ENCODE measurements around the gene THAP12. TPM values are rescaled to one million over a fixed set of nuclear protein-coding genes. Genes with fewer than 3 reads are reported as not detected.

Gene THAP12
- polyA plus RNA-seq, 2 of the 4 experiments (the other 2 are of a cell fraction) = 34.6 to 82.4 TPM

DNA sequence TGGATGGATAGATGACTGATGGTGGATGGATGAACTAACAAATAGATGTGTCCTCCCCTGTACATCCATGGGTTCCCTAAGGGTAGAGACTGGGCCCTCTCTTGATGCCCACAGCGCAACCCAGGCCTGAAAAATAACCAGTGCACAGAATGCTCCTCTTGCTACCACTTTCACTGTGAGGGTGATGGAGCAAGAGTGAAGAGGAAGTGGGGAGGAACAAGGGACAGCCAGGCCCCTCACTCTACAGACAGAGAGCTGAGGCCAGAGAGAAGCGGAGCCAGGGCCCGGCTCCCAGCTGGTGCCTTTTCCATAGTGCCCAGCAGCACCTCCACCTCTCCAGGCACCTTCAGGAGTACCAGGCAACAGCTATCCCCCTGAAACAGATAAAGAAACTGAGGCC is 67.7 kb downstream of the THAP12 start:
- no peak for FAIRE-seq

DNA sequence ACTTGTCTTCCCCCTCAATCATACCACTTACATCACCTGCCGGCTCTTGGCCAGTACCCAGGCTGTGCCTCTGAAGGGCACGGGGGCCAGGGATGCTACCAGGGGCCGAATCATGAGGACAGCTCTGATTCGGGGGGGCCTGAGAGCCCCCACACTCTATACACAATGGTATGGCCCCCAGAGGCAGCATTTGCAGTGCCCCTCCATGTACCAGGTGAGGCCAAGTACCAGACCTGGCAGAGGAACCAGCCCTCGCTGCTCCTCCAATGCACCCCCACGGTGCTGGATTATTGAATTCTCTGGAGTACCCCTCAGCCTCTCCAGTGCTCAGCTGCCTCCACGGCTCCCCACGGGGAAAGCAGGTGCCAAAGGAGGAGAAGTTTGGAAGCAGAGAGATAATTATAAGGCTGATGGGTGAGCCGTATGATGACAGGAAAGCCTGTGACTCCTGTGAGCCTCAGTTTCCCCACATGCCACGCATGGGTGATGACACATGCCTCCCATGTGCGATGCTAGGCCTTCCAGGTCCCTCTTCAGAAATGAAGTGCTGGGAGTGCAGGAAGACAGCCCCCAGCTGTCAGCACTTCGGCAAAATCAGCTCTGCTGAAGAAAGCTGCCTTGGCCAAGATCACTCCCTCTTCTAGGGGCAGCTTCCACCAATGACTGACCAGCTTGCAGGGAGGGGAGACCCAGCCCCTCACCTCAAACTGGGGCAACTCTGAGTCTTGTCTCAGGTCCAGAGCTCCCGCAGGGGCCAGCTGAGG is 69.9 kb downstream of the THAP12 start:
- Histone ChIP-seq H3K4me1 (no peaks in the 10 kb centered on the region), H3K27ac (no peak overlapping the region), H3K4me2 (no peak overlapping the region), H3K4me3 (no peak overlapping the region), H3K9me3 (no peaks in the 10 kb centered on the region)
- 41% methylated on average over 12 of the region's 13 CpGs for WGBS (ENCODE audit: missing lambda C conversion rate)
- ATAC-seq = no peak
- POLR2A ChIA-PET = no interaction called here
- no peak for DNase-seq (ENCODE audit: low read depth in 1 of 2, low spot score in 1 of 2)
- TF ChIP-seq KDM5A (IDR thresholded peaks at IDR 0.05) = no peak
- no peak for TF ChIP-seq RCOR1 (IDR thresholded peaks at IDR 0.05; ENCODE audit: low read depth, low read length)
- TF ChIP-seq, protein P1, sequence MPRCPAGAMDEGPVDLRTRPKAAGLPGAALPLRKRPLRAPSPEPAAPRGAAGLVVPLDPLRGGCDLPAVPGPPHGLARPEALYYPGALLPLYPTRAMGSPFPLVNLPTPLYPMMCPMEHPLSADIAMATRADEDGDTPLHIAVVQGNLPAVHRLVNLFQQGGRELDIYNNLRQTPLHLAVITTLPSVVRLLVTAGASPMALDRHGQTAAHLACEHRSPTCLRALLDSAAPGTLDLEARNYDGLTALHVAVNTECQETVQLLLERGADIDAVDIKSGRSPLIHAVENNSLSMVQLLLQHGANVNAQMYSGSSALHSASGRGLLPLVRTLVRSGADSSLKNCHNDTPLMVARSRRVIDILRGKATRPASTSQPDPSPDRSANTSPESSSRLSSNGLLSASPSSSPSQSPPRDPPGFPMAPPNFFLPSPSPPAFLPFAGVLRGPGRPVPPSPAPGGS (IDR thresholded peaks at IDR 0.05) = no peak
- no peak for TF ChIP-seq FOXS1 (CRISPR knock-in tag; IDR thresholded peaks at IDR 0.05)
- no peak for TF ChIP-seq EHMT2 (IDR thresholded peaks at IDR 0.05; ENCODE audit: low read depth)
- TF ChIP-seq, protein P2, sequence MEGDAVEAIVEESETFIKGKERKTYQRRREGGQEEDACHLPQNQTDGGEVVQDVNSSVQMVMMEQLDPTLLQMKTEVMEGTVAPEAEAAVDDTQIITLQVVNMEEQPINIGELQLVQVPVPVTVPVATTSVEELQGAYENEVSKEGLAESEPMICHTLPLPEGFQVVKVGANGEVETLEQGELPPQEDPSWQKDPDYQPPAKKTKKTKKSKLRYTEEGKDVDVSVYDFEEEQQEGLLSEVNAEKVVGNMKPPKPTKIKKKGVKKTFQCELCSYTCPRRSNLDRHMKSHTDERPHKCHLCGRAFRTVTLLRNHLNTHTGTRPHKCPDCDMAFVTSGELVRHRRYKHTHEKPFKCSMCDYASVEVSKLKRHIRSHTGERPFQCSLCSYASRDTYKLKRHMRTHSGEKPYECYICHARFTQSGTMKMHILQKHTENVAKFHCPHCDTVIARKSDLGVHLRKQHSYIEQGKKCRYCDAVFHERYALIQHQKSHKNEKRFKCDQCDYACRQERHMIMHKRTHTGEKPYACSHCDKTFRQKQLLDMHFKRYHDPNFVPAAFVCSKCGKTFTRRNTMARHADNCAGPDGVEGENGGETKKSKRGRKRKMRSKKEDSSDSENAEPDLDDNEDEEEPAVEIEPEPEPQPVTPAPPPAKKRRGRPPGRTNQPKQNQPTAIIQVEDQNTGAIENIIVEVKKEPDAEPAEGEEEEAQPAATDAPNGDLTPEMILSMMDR (IDR thresholded peaks at IDR 0.05) = no peak
- TF ChIP-seq ESRRA (IDR thresholded peaks at IDR 0.05; ENCODE audit: borderline replicate concordance, low read length) = no peak
- no peak for TF ChIP-seq CBX2 (IDR thresholded peaks at IDR 0.05; ENCODE audit: borderline replicate concordance, low read depth)
- no peak for TF ChIP-seq TP53 (CRISPR knock-in tag; IDR thresholded peaks at IDR 0.05)
- TF ChIP-seq CHD2 (IDR thresholded peaks at IDR 0.05; ENCODE audit: low read length, partially characterized antibody) = no peak
- TF ChIP-seq, protein P3, sequence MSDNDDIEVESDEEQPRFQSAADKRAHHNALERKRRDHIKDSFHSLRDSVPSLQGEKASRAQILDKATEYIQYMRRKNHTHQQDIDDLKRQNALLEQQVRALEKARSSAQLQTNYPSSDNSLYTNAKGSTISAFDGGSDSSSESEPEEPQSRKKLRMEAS (IDR thresholded peaks at IDR 0.05) = no peak
- CTCF ChIA-PET = interaction anchor here (0.9 to 11.5 kb wide), 5 partner anchors 8 to 444 kb away, joined by 3 to 98 read pairs (median 4); partner anchors contain the start of gene WNT11
- FAIRE-seq = no peak

More for the DNA sequence above, 67.7 kb downstream of the THAP12 start:
- ChIA-PET POLR2A (no interaction called here), CTCF (interaction anchor here (1.0 to 11.5 kb wide), 4 partner anchors 65 to 511 kb away, joined by 3 to 98 read pairs (median 4); partner anchors contain the start of gene WNT11)
- ATAC-seq (no peak), DNase-seq (ENCODE audit: low read depth in 1 of 2, low spot score in 1 of 2) (no peak)
- TF ChIP-seq, protein P4, sequence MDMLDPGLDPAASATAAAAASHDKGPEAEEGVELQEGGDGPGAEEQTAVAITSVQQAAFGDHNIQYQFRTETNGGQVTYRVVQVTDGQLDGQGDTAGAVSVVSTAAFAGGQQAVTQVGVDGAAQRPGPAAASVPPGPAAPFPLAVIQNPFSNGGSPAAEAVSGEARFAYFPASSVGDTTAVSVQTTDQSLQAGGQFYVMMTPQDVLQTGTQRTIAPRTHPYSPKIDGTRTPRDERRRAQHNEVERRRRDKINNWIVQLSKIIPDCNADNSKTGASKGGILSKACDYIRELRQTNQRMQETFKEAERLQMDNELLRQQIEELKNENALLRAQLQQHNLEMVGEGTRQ (IDR thresholded peaks at IDR 0.05) = no peak
- no peak for TF ChIP-seq ZFP36 (IDR thresholded peaks at IDR 0.05; ENCODE audit: borderline replicate concordance, partially characterized antibody)
- TF ChIP-seq KDM5A (IDR thresholded peaks at IDR 0.05) = no peak
- TF ChIP-seq HOXB5 (CRISPR knock-in tag; IDR thresholded peaks at IDR 0.05) = no peak
- TF ChIP-seq, protein P1 (IDR thresholded peaks at IDR 0.05) = no peak
- no peak for TF ChIP-seq FOSB (CRISPR knock-in tag; IDR thresholded peaks at IDR 0.05)
- TF ChIP-seq HOXB13 (CRISPR knock-in tag; IDR thresholded peaks at IDR 0.05; ENCODE audit: low read depth) = no peak
- TF ChIP-seq RARB (CRISPR knock-in tag; IDR thresholded peaks at IDR 0.05) = no peak
- TF ChIP-seq NR3C1 (IDR thresholded peaks at IDR 0.05) = no peak
- Histone ChIP-seq H3K9me3 (no peaks in the 10 kb centered on the region), H3K4me2 (no peak overlapping the region), H3K27ac (no peak overlapping the region), H3K4me3 (no peak overlapping the region), H3K4me1 (no peaks in the 10 kb centered on the region)
- WGBS (ENCODE audit: missing lambda C conversion rate) = 75% methylated on average over 3 of the region's 3 CpGs
